BE2C (cell line): ENCODE measurements around the gene MPG.
"Not testable (repeated sequence)": the region's sequence is repeated elsewhere in the genome, so short reads cannot be mapped to it uniquely, and the experiment has no call there.

Source experiments
- DNase-seq: peaks from one replicate; pipeline ENCODE4 v3.0.0-alpha.2; 2020
- H3K27me3 ChIP-seq: fragments of 250-450 bp; sonication (Bioruptor Pico); 2 replicates; pipeline ENCODE4 v1.5.1; 2020; ENCODE audit warnings: mild to moderate bottlenecking
- H3K36me3 ChIP-seq: fragments of 250-450 bp; sonication (Bioruptor Pico); 2 replicates; pipeline ENCODE4 v1.5.1; 2020; ENCODE audit warnings: mild to moderate bottlenecking
- H3K4me1 ChIP-seq: fragments of 250-450 bp; sonication (Bioruptor Pico); 2 replicates; pipeline ENCODE4 v1.5.1; 2020
- H3K4me3 ChIP-seq: 2 replicates; pipeline ENCODE4 v1.5.1; 2011; ENCODE audit warnings: low read depth, low read length
- H3K9me3 ChIP-seq: fragments of 250-450 bp; sonication (Bioruptor Pico); 2 replicates; pipeline ENCODE4 v1.5.1; 2020
- CTCF ChIP-seq: IDR thresholded peaks from 2 replicates; pipeline ENCODE4 v1.5.1; 2012; ENCODE audit warnings: mild to moderate bottlenecking, low read depth, low read length

Gene MPG

GRCh38 chr16:120756-121155 lies 42.7 kb downstream of the MPG start:
- no peaks in the 10 kb centered on the region for H3K27me3 ChIP-seq
- no peak overlapping the region for H3K4me3 ChIP-seq
- DNase-seq, result no peak
- H3K9me3 ChIP-seq, result no peaks in the 10 kb centered on the region
- no peaks in the 10 kb centered on the region; the same call in 1 of the 2 replicates for H3K4me1 ChIP-seq
- peaks cover 2% of the 10 kb centered on the region; the same call in 1 of the 2 replicates for H3K36me3 ChIP-seq
- TF ChIP-seq CTCF, result no peak

- Histone ChIP-seq H3K4me3 (no peak overlapping the region), H3K4me1 (no peaks in the 10 kb centered on the region; the same call in 1 of the 2 replicates), H3K9me3 (no peaks in the 10 kb centered on the region), H3K27me3 (no peaks in the 10 kb centered on the region), H3K36me3 (peaks cover 2% of the 10 kb centered on the region; the same call in 1 of the 2 replicates)
- DNase-seq, result no peak
- no peak for TF ChIP-seq CTCF
Measured at GRCh38 chr16:122361-122760, 44.3 kb downstream of the MPG start.

GRCh38 chr16:123558-124350 lies 45.7 kb downstream of the MPG start:
- not testable (repeated sequence) for H3K27me3 ChIP-seq, DNase-seq, H3K4me3 ChIP-seq, H3K36me3 ChIP-seq, H3K4me1 ChIP-seq, H3K9me3 ChIP-seq

- Histone ChIP-seq H3K27me3 (no peaks in the 10 kb centered on the region), H3K9me3 (no peaks in the 10 kb centered on the region), H3K36me3 (peaks cover 2% of the 10 kb centered on the region; the same call in 1 of the 2 replicates), H3K4me3 (no peak overlapping the region), H3K4me1 (no peaks in the 10 kb centered on the region)
- DNase-seq, result no peak
- TF ChIP-seq CTCF, result no peak
Measured at GRCh38 chr16:125011-125410, 47.0 kb downstream of the MPG start.

- H3K36me3 ChIP-seq, result no peaks in the 10 kb centered on the region
- no peaks in the 10 kb centered on the region for H3K9me3 ChIP-seq
- DNase-seq, result no peak
- no peak overlapping the region for H3K4me3 ChIP-seq
- H3K27me3 ChIP-seq, result no peaks in the 10 kb centered on the region
- TF ChIP-seq CTCF, result no peak
- no peaks in the 10 kb centered on the region for H3K4me1 ChIP-seq
Measured at GRCh38 chr16:129075-129474, 51.0 kb downstream of the MPG start.

- Histone ChIP-seq H3K27me3 (no peaks in the 10 kb centered on the region), H3K36me3 (no peaks in the 10 kb centered on the region), H3K4me3 (no peak overlapping the region), H3K9me3 (no peaks in the 10 kb centered on the region), H3K4me1 (no peaks in the 10 kb centered on the region)
- no peak for DNase-seq
- TF ChIP-seq CTCF, result no peak
Measured at GRCh38 chr16:130533-131173, 52.6 kb downstream of the MPG start.
